Measurements from ENCODE around the gene BCAS3. TPM values are rescaled to one million over a fixed set of nuclear protein-coding genes. Genes with fewer than 3 reads are reported as not detected.
A peak's percentile ranks its signal among the peaks of the same experiment; 100 is the strongest.

The BCAS3 gene
- total RNA-seq, 3 donors from 2014 or later = 21.6 to 33.4 (median 32.1) TPM

DNA sequence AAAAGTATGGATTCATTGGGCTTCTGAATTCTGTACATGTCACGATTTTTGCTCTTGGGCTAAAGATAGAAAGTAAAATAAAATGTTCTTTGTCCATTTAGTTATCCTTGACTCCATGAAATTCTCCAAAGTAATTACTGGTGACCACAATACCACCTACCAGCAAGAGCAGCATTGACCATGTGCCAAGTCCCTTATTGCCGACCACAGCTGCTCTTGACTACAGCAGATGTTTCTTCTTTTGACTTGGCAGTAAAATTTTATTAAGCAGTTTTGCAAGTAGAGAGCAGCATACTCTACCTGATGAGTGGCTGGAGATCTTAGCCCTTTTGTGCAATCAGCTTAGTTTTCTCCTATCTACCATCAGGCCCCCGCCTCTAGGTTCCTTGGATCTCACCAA lies 569.8 kb downstream of the BCAS3 start:
- Histone ChIP-seq H3K9me3 (no peaks in the 10 kb centered on the region), H3K4me1 (ENCODE audit: low read depth) (peaks cover 18% of the 10 kb centered on the region), H3K4me3 (no peak overlapping the region), H3K36me3 (ENCODE audit: low read depth) (no peaks in the 10 kb centered on the region)
- intact Hi-C loops (cut with DNase I, micrococcal nuclease) = no loop called here
- no peak for DNase-seq
- TF ChIP-seq, protein P1, sequence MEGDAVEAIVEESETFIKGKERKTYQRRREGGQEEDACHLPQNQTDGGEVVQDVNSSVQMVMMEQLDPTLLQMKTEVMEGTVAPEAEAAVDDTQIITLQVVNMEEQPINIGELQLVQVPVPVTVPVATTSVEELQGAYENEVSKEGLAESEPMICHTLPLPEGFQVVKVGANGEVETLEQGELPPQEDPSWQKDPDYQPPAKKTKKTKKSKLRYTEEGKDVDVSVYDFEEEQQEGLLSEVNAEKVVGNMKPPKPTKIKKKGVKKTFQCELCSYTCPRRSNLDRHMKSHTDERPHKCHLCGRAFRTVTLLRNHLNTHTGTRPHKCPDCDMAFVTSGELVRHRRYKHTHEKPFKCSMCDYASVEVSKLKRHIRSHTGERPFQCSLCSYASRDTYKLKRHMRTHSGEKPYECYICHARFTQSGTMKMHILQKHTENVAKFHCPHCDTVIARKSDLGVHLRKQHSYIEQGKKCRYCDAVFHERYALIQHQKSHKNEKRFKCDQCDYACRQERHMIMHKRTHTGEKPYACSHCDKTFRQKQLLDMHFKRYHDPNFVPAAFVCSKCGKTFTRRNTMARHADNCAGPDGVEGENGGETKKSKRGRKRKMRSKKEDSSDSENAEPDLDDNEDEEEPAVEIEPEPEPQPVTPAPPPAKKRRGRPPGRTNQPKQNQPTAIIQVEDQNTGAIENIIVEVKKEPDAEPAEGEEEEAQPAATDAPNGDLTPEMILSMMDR (IDR thresholded peaks at IDR 0.05) = no peak
- no peak for ATAC-seq

DNA sequence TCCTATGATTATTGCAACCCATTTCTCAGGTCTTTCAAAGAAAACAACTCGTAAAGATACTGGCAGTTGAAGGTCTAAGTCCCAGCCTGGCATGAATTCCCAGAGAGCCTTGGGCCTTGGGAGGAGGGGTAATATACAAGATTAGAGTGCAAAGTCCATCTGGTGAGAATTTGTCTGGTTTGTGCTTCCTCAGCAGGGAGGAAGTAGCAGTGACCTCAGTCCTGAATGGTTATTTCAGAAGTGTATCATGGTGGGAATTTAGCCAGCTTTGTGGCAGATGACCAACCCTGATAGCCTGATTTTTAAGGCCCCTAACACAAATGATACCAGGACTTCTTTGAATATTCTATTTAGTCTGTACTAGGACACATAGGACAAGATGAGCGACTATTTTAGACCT lies 570.7 kb downstream of the BCAS3 start:
- TF ChIP-seq, protein P1 (IDR thresholded peaks at IDR 0.05) = no peak
- intact Hi-C loops (cut with DNase I, micrococcal nuclease) = no loop called here
- ATAC-seq (peak; percentile 95), DNase-seq (peak in 2 of 3 donors; percentile 37 to 77)
- H3K9me3 ChIP-seq = no peaks in the 10 kb centered on the region
- H3K36me3 ChIP-seq (ENCODE audit: low read depth) = no peaks in the 10 kb centered on the region
- no peak overlapping the region for H3K4me3 ChIP-seq
- H3K4me1 ChIP-seq (ENCODE audit: low read depth) = peaks cover 18% of the 10 kb centered on the region

DNA sequence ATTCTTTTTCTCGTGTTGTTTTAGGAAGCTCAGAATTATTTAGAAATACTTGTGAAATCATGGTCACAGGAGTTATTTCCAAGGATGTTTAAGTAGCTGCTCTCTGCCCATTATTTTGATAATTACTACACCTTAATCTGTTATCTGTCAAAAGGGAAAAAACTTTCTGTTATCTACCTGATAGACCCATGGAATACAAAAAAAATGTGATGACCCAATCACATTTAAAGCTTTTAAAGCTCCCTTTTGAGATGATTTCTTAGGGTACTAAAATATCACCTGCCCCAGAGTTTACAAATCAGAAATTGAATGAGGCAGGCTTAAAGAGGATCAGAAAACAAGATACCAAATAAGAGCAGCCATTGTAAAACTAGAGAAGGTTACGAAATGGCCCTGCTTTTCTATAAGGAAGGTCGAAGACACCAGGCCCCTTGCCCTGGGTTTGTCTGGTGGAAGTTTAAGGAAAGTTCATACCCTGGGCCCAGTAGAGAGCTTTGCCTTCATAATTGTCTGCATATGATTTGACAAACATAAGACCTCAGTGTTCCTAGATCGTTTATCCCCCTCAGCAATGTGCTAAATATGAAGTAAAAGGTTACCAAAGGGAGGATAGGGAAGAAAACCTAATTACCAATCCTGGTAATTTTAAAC lies 572.1 kb downstream of the BCAS3 start:
- Histone ChIP-seq H3K9me3 (no peaks in the 10 kb centered on the region), H3K4me1 (ENCODE audit: low read depth) (peaks cover 18% of the 10 kb centered on the region), H3K36me3 (ENCODE audit: low read depth) (no peaks in the 10 kb centered on the region), H3K4me3 (no peak overlapping the region)
- no peak for ATAC-seq
- TF ChIP-seq, protein P1 (IDR thresholded peaks at IDR 0.05) = no peak
- no peak for DNase-seq
- intact Hi-C loops (cut with DNase I, micrococcal nuclease) = no loop called here

DNA sequence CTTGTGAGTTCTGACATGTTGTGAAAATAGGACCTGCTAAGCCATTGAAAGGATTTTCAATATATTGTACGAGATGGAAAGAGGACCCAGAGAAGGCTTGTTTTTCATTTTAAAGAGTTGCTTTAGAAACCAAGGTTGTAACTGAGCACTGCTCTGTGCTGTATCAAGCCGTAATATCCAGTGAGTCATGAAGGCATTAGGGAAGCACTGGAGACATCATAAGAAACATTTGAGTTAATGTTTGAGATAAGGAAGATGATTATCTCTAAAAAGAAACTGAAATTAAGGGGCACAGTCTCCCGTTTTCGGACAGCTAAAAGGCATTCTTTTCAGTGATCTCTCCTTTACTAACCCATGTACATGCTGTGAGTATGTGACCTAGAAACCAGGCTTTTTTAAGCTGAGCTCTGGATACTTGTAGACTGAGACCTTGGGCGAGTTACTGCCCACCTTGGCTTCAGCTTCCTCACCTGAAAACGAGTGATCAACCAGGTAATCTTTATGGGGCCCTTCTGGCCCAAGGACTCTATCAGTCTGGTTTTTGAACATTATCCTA lies 572.8 kb downstream of the BCAS3 start:
- no peak for DNase-seq

DNA sequence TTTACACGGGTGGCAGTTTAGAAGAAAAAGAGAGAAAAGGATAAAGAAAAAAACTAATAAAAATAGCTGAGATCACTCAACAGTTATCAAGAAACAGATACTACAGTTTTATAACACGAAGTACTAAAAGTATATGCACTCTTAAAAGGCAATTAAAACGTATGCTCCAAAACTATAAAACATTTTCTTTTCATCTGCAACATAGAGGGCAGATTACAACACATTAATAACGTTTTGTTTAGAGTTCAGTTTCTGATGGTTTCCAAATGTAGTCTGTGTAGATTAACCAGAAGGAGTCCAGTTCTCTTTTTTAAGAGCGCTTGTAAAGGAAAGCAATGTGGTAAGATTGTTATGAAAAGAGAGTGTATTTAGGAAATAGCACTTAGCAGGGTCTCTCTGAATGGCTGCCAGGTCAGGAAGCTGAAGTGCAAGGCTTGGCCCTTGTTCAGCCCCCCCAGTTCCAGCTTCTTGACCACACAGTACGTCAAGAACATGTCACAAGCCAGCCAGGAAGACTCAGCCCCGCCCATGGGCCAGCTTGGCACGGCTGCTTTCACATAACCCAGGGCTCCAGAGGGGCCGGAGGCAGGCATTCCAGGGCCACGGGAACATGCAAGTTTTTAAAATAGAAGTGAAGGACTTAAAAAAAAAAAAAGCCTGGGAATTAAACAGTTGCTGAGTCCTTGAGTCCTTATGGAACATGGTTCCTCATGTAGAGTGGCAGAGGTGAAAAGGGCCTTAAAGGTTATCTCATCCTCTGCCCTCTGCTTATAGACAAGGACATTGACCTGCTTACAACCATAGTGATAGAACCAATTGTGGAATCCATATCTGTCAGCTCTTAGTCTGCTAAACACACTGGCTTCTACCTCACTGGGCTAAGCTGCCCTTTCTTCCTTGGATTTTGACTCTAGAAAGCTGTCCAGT lies 574.6 kb downstream of the BCAS3 start:
- ATAC-seq (peak; percentile 72), DNase-seq (peak; percentile 80 to 88 (median 85))
- TF ChIP-seq, protein P1 (IDR thresholded peaks at IDR 0.05) = no peak
- intact Hi-C loops (cut with DNase I, micrococcal nuclease) = no loop called here
- no peaks in the 10 kb centered on the region for H3K36me3 ChIP-seq (ENCODE audit: low read depth)
- no peaks in the 10 kb centered on the region for H3K9me3 ChIP-seq
- H3K4me1 ChIP-seq (ENCODE audit: low read depth) = peaks cover 18% of the 10 kb centered on the region
- no peak overlapping the region for H3K4me3 ChIP-seq

More for the DNA sequence above, 572.8 kb downstream of the BCAS3 start:
- no peaks in the 10 kb centered on the region for H3K9me3 ChIP-seq
- no peak overlapping the region for H3K4me3 ChIP-seq
- TF ChIP-seq, protein P1 (IDR thresholded peaks at IDR 0.05) = no peak
- no peaks in the 10 kb centered on the region for H3K36me3 ChIP-seq (ENCODE audit: low read depth)
- H3K4me1 ChIP-seq (ENCODE audit: low read depth) = peaks cover 18% of the 10 kb centered on the region
- intact Hi-C loops (cut with DNase I, micrococcal nuclease) = no loop called here
- peak; percentile 64 for ATAC-seq

All from mucosa of descending colon (tissue), 3 donors.